Naive thymus-derived CD4-positive, alpha-beta T cell (primary cell): Measurements from ENCODE around the gene DCT. TPM values are rescaled to one million over a fixed set of nuclear protein-coding genes. Genes with fewer than 3 reads are reported as not detected.

Experiments
- ATAC-seq: fragments of 150-1000 bp; cut with Tn5 transposase; 2 replicates; pipeline ENCODE4 v1.10.0; 2021; ENCODE audit warnings: mild to moderate bottlenecking, moderate library complexity
- CTCF ChIA-PET: fragments of 350-600 bp; sonication (Branson Sonifier 250); formaldehyde crosslinking; loops from one replicate; lab custom pipeline; 2021; ENCODE audit warnings: antibody characterized with exemption; lab: Charles Lee
- POLR2A ChIA-PET: fragments of 350-600 bp; sonication (Branson Sonifier 250); formaldehyde crosslinking; loops from one replicate; lab custom pipeline; 2021; ENCODE audit warnings: antibody characterized with exemption, inconsistent platforms; lab: Charles Lee
- DNase-seq, 9 donors: peaks; one replicate each; pipeline versions ENCODE4 v3.0.0 to v3.0.0-alpha.2; 2020 to 2022; ENCODE audit warnings: mixed read lengths in 1 of 9
- H3K27ac ChIP-seq: one replicate; pipeline ENCODE4 v1.7.0; 2013; ENCODE audit warnings: mild to moderate bottlenecking, low read depth, low read length, moderate library complexity
- H3K27me3 ChIP-seq, 2 donors: one replicate each; pipeline ENCODE4 v1.7.0; 2013; ENCODE audit warnings: low read length in 2 of 2, mild to moderate bottlenecking in 2 of 2, moderate library complexity in 2 of 2; ENCODE audit not compliant: control insufficient read depth in 2 of 2, insufficient read depth in 2 of 2
- H3K36me3 ChIP-seq, 3 experiments: 1 replicate in 2 of 3; 2 replicates in 1 of 3; pipeline ENCODE4 v1.7.0; 2013; ENCODE audit warnings: low read length in 3 of 3, mild to moderate bottlenecking in 3 of 3, moderate library complexity in 1 of 3; ENCODE audit not compliant: insufficient read depth in 3 of 3, control insufficient read depth in 2 of 3
- H3K4me1 ChIP-seq, 2 donors: one replicate each; pipeline ENCODE4 v1.7.0; 2013; ENCODE audit warnings: low read length in 2 of 2, mild to moderate bottlenecking in 2 of 2, moderate library complexity in 1 of 2; ENCODE audit not compliant: control insufficient read depth in 2 of 2, insufficient read depth in 2 of 2
- H3K4me3 ChIP-seq: 2 replicates; pipeline ENCODE4 v1.7.0; 2013; ENCODE audit warnings: mild to moderate bottlenecking, low read length
- H3K9me3 ChIP-seq, 3 experiments: 1 replicate in 2 of 3; 2 replicates in 1 of 3; pipeline ENCODE4 v1.7.0; 2013; ENCODE audit warnings: low read length in 3 of 3; ENCODE audit not compliant: control insufficient read depth in 2 of 3
- H3K27ac Mint-ChIP-seq, 9 donors: one replicate each; pipeline ENCODE4 v1.8.0; 2020 to 2022; ENCODE audit warnings: mixed read lengths in 9 of 9, mild to moderate bottlenecking in 8 of 9, moderate library complexity in 5 of 9, inconsistent platforms in 2 of 9
- H3K27me3 Mint-ChIP-seq, 5 donors: one replicate each; pipeline ENCODE4 v1.8.0; 2021 to 2022; ENCODE audit warnings: mixed read lengths in 5 of 5, mild to moderate bottlenecking in 1 of 5
- H3K36me3 Mint-ChIP-seq, 5 donors: one replicate each; pipeline ENCODE4 v1.8.0; 2020 to 2022; ENCODE audit warnings: mixed read lengths in 5 of 5, mild to moderate bottlenecking in 3 of 5, inconsistent platforms in 1 of 5
- H3K4me1 Mint-ChIP-seq, 7 donors: one replicate each; pipeline ENCODE4 v1.8.0; 2020 to 2022; ENCODE audit warnings: mixed read lengths in 7 of 7, mild to moderate bottlenecking in 3 of 7, inconsistent platforms in 1 of 7
- H3K4me3 Mint-ChIP-seq, 10 donors: one replicate each; pipeline ENCODE4 v1.8.0; 2020 to 2022; ENCODE audit warnings: mild to moderate bottlenecking in 10 of 10, mixed read lengths in 10 of 10, moderate library complexity in 6 of 10, inconsistent platforms in 2 of 10
- H3K9me3 Mint-ChIP-seq, 11 donors: one replicate each; pipeline ENCODE4 v1.8.0; 2020 to 2022; ENCODE audit warnings: mixed read lengths in 11 of 11, mild to moderate bottlenecking in 4 of 11, inconsistent platforms in 1 of 11, moderate library complexity in 1 of 11
- intact Hi-C, 2 donors: fragments of 100-400 bp; cut with micrococcal nuclease; formaldehyde crosslinking; loops; one replicate each; pipeline ENCODE4 v1.15.1; 2023
- polyA plus RNA-seq, 2 donors: library from polyadenylated mRNA; unstranded; fragments of 300-500 nt; fragmentation: Illumina TruSeq; gene quantifications; one replicate each; pipeline ENCODE4 v1.2.3, GENCODE V29; 2021
- total RNA-seq, 6 experiments: library from RNA in 5 of 6; stranded (reverse) in 5 of 6; gene quantifications; 1 replicate in 5 of 6; 2 replicates in 1 of 6; pipeline ENCODE4 v1.2.3 and lab custom pipeline; 2021 to 2026

Gene DCT
- total and polyA plus RNA-seq, 7 experiments from 2014 or later, result 0.19 to 1.9 (median 0.68) TPM; not detected in 1

DNA sequence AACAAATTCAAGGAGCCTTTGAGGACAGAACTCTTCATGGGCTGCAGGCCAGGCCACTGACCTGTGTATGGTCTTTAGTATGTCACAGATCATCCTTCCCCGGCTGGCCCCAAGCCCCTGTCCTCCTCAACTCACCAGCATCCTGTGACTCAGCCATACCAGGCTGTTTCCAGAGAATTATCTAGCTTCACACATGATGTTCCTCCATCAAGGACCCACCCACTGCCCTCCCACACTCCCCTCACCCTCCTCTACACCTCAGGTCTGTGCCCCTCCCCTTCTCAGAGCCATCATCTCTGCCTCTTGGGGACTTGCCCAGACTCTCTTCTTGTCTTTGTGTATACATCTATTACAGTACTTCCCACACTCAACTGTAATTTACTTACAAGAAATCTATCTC is 14.7 kb downstream of the DCT start:
- CTCF ChIA-PET, result no interaction called here
- ATAC-seq, result no peak
- H3K36me3 Mint-ChIP-seq, result peaks cover 0 to 3% (median 0%) of the 10 kb centered on the region in 5 donors

GRCh38 chr13:94462670-94463069 is 16.8 kb downstream of the DCT start:
- no peaks in the 10 kb centered on the region for H3K27me3 Mint-ChIP-seq
- Histone ChIP-seq H3K4me3 (no peak overlapping the region), H3K27me3 (no peaks in the 10 kb centered on the region), H3K36me3 (no peaks in the 10 kb centered on the region), H3K9me3 (no peaks in the 10 kb centered on the region), H3K27ac (no peak overlapping the region), H3K4me1 (no peaks in the 10 kb centered on the region)
- DNase-seq, result no peak
- ChIA-PET CTCF (no interaction called here), POLR2A (no interaction called here)
- no peaks in the 10 kb centered on the region for H3K36me3 Mint-ChIP-seq
- ATAC-seq, result no peak
- H3K4me3 Mint-ChIP-seq, result no peak overlapping the region
- no peaks in the 10 kb centered on the region for H3K4me1 Mint-ChIP-seq
- intact Hi-C loops, result no loop called here
- no peak overlapping the region for H3K27ac Mint-ChIP-seq
- H3K9me3 Mint-ChIP-seq, result peaks cover 0 to 1% (median 0%) of the 10 kb centered on the region in 11 donors

More for the DNA sequence above, 14.7 kb downstream of the DCT start:
- H3K9me3 ChIP-seq, result no peaks in the 10 kb centered on the region
- H3K36me3 ChIP-seq, result no peaks in the 10 kb centered on the region
- H3K4me3 Mint-ChIP-seq, result no peak overlapping the region
- no peak overlapping the region for H3K27ac Mint-ChIP-seq
- no peaks in the 10 kb centered on the region for H3K27me3 ChIP-seq
- POLR2A ChIA-PET, result no interaction called here
- no peak overlapping the region for H3K27ac ChIP-seq
- peaks cover 0 to 3% (median 0%) of the 10 kb centered on the region in 11 donors for H3K9me3 Mint-ChIP-seq
- H3K27me3 Mint-ChIP-seq, result peaks cover 0 to 3% (median 0%) of the 10 kb centered on the region in 5 donors
- no peaks in the 10 kb centered on the region for H3K4me1 Mint-ChIP-seq
- no peak for DNase-seq
- no peaks in the 10 kb centered on the region for H3K4me1 ChIP-seq
- no peak overlapping the region for H3K4me3 ChIP-seq
- intact Hi-C loops, result no loop called here

GRCh38 chr13:94459116-94459515 is 20.4 kb downstream of the DCT start:
- Histone ChIP-seq H3K27ac (no peak overlapping the region), H3K4me3 (no peak overlapping the region), H3K4me1 (no peaks in the 10 kb centered on the region), H3K36me3 (no peaks in the 10 kb centered on the region), H3K9me3 (no peaks in the 10 kb centered on the region), H3K27me3 (no peaks in the 10 kb centered on the region)
- ATAC-seq (no peak), DNase-seq (no peak)
- H3K4me3 Mint-ChIP-seq, result no peak overlapping the region
- intact Hi-C loops, result no loop called here
- H3K27ac Mint-ChIP-seq, result no peak overlapping the region
- H3K27me3 Mint-ChIP-seq, result no peaks in the 10 kb centered on the region
- H3K36me3 Mint-ChIP-seq, result no peaks in the 10 kb centered on the region
- peaks cover 0 to 1% (median 0%) of the 10 kb centered on the region in 11 donors for H3K9me3 Mint-ChIP-seq
- H3K4me1 Mint-ChIP-seq, result no peaks in the 10 kb centered on the region
- ChIA-PET POLR2A (no interaction called here), CTCF (no interaction called here)

DNA sequence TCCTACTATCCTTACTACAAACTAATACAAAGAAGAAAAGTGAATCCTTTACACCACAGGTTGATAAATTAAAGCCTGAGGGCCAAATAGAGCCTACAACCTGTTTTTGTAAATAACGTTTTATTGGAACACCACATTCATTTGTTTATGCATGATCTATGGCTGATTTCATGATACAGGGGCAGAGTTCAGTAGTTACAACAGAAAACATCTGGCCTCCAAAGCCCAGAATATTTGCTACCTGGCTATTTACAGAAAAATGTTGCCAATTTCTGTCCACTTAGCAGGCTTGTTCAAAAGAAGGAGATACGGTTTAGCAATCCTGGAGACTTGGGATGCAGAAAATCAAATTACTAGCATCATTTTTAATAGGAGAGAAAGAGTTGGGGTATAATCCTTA is 24.1 kb downstream of the DCT start:
- Histone ChIP-seq H3K9me3 (no peaks in the 10 kb centered on the region), H3K4me1 (no peaks in the 10 kb centered on the region), H3K4me3 (no peak overlapping the region), H3K27ac (no peak overlapping the region), H3K27me3 (no peaks in the 10 kb centered on the region), H3K36me3 (no peaks in the 10 kb centered on the region)
- ATAC-seq (no peak), DNase-seq (no peak)
- H3K4me1 Mint-ChIP-seq, result no peaks in the 10 kb centered on the region
- H3K27ac Mint-ChIP-seq, result no peak overlapping the region
- H3K27me3 Mint-ChIP-seq, result peaks cover 0 to 3% (median 0%) of the 10 kb centered on the region in 5 donors
- peaks cover 0 to 1% (median 0%) of the 10 kb centered on the region in 11 donors for H3K9me3 Mint-ChIP-seq
- no peaks in the 10 kb centered on the region for H3K36me3 Mint-ChIP-seq
- ChIA-PET CTCF (no interaction called here), POLR2A (no interaction called here)
- intact Hi-C loops, result no loop called here
- H3K4me3 Mint-ChIP-seq, result no peak overlapping the region

DNA sequence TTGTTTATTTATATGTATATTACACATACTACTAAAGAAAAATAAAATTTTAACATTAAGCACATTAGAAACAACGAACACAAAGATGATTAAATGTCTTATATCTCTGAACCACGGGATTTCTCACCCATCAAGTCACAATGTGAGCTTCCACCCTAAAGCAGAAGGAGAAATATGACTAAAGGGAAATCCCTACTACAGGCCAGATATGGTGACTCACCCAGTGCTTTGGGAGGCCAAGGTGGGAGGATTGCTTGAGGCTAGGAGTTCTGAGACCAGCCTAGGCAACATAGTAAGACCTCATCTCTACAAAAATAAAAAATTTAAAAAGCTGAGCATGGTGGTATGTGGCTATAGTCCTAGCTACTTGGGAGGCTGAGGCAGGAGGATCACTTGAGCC is 24.6 kb downstream of the DCT start:
- Histone ChIP-seq H3K27me3 (no peaks in the 10 kb centered on the region), H3K4me3 (no peak overlapping the region), H3K36me3 (no peaks in the 10 kb centered on the region), H3K27ac (no peak overlapping the region), H3K9me3 (no peaks in the 10 kb centered on the region), H3K4me1 (no peaks in the 10 kb centered on the region)
- ChIA-PET CTCF (no interaction called here), POLR2A (no interaction called here)
- Mint-ChIP-seq H3K27me3 (peaks cover 0 to 3% (median 0%) of the 10 kb centered on the region in 5 donors), H3K9me3 (peaks cover 0 to 1% (median 0%) of the 10 kb centered on the region in 11 donors), H3K4me3 (no peak overlapping the region), H3K27ac (no peak overlapping the region), H3K36me3 (no peaks in the 10 kb centered on the region), H3K4me1 (no peaks in the 10 kb centered on the region)
- no peak for ATAC-seq
- DNase-seq, result no peak
- intact Hi-C loops, result no loop called here

GRCh38 chr13:94454334-94454733 is 25.1 kb downstream of the DCT start:
- Mint-ChIP-seq H3K36me3 (no peaks in the 10 kb centered on the region), H3K4me1 (no peaks in the 10 kb centered on the region), H3K27me3 (peaks cover 0 to 3% (median 0%) of the 10 kb centered on the region in 5 donors), H3K4me3 (no peak overlapping the region), H3K27ac (no peak overlapping the region), H3K9me3 (peaks cover 0 to 1% (median 0%) of the 10 kb centered on the region in 11 donors)
- Histone ChIP-seq H3K4me3 (no peak overlapping the region), H3K4me1 (no peaks in the 10 kb centered on the region), H3K36me3 (no peaks in the 10 kb centered on the region), H3K9me3 (no peaks in the 10 kb centered on the region), H3K27me3 (no peaks in the 10 kb centered on the region), H3K27ac (no peak overlapping the region)
- ATAC-seq (no peak), DNase-seq (no peak)
- ChIA-PET POLR2A (no interaction called here), CTCF (no interaction called here)
- intact Hi-C loops, result no loop called here

- Mint-ChIP-seq H3K4me1 (no peaks in the 10 kb centered on the region), H3K27ac (no peak overlapping the region), H3K9me3 (no peaks in the 10 kb centered on the region), H3K4me3 (no peak overlapping the region), H3K27me3 (no peaks in the 10 kb centered on the region), H3K36me3 (no peaks in the 10 kb centered on the region)
- ChIA-PET CTCF (interaction anchor here (0.8 to 1.1 kb wide), 2 partner anchors 9 to 173 kb away, joined by 3 to 4 read pairs; no protein-coding TSS in a partner anchor), POLR2A (no interaction called here)
- no peak overlapping the region for H3K4me3 ChIP-seq
- no peaks in the 10 kb centered on the region for H3K36me3 ChIP-seq
- H3K9me3 ChIP-seq, result no peaks in the 10 kb centered on the region
- H3K27me3 ChIP-seq, result no peaks in the 10 kb centered on the region
- H3K27ac ChIP-seq, result no peak overlapping the region
- DNase-seq, result no peak
- no peaks in the 10 kb centered on the region for H3K4me1 ChIP-seq
- intact Hi-C loops, result no loop called here
- no peak for ATAC-seq
These were observed 34.7 kb downstream of the DCT start for GRCh38 chr13:94444826-94445225.
